SK-MEL-5 (cell line): Measurements from ENCODE around the gene MMP19. TPM values are rescaled to one million over a fixed set of nuclear protein-coding genes. Genes with fewer than 3 reads are reported as not detected.
A peak's percentile ranks its signal among the peaks of the same experiment; 100 is the strongest.
"Not testable (repeated sequence)": the region's sequence is repeated elsewhere in the genome, so short reads cannot be mapped to it uniquely, and the experiment has no call there.

Experiments
- DNase-seq: peaks from one replicate; pipeline ENCODE4 v3.0.0-alpha.2; 2016; ENCODE audit warnings: low read depth, low spot score
- in situ Hi-C: cut with HindIII; loops from 2 replicates; pipeline ENCODE4 v1.10.0; 2016; ENCODE audit warnings: low sequenced_read_pairs, high pct_unique_total_duplicates, low pct_unique_long_range_greater_than_20kb
- total RNA-seq: library from RNA; depleted of rRNA; stranded (reverse); fragments of >200 nt; shearing (Covaris generic); gene quantifications from 2 replicates; pipeline ENCODE4 v1.2.3, GENCODE V29; 2014

MMP19 gene
- total RNA-seq, 1 experiment from 2014 or later = not detected

DNA sequence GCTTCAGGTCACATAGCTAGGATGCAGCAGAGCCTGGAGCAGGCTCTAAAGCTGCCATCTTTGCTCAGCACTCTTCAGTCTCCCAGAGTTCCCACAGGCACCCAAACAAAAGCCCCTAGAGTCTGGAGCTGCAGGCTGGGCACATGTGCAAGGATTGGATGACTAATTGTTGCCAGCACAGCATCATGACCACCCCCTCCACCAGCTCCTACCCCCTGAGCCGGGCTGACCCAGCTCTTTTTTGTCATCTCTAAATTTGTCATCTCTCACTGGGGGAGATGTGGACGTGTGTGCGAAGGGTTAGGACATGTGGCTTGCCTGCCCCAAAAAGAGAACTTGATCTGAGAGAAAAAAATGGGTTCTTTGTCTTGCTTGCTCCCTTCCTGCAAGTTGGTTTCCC is 4.3 kb upstream of the MMP19 start:
- in situ Hi-C loops = no loop called here
- DNase-seq = peak; percentile 39

DNA sequence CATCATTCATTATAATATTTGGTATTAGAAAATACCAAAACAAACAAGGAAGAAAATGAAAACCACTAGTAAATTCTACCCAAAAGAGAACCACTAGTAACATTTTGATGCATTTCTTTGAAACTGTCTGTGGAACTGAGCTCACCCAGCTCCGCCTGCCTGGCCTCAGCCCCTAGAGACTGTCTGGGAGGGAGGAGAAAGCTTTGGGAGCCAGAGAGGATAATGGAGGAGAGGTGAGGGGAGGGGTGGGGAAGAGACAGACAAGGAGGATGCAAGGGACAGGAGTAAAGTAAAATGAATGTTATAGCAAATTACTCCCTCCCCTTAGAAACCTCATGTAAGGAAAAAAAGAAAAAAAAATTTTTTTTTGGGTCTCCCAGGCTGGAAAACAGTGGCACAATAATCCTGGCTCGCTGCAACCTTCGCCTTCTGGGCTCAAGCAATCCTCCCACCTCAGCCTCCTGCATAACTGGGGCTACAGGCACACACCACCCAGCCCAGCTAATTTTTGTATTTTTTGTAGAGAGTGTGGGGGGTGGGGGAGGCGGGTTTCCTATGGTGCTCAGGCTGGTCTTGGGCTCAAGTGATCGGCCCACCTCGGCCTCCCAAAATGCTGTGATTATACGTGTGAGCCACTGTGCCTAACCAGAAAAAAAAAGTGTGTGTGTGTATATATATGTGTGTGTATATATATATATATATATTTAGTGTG is 3.2 kb upstream of the MMP19 start:
- in situ Hi-C loops = no loop called here
- no peak for DNase-seq

DNA sequence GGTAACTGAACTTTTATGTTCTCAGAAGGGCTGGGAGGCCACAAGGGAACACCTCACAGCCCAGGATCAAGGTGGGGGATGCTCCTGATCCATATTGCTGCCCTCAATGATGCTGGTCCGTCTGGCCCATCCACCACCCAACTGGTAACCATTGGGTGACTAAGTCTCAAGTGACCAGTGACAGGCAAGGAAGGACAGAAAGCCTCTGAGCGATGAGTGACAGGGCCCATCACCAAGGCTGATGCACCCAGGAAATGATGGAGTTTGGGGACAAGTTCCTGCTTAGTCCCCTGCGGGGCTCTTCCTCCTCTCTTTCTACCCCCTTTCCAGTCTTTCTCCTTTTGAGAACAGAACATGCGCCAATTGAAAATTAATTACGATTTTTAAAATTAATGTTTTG is 2.6 kb upstream of the MMP19 start:
- in situ Hi-C loops = no loop called here

DNA sequence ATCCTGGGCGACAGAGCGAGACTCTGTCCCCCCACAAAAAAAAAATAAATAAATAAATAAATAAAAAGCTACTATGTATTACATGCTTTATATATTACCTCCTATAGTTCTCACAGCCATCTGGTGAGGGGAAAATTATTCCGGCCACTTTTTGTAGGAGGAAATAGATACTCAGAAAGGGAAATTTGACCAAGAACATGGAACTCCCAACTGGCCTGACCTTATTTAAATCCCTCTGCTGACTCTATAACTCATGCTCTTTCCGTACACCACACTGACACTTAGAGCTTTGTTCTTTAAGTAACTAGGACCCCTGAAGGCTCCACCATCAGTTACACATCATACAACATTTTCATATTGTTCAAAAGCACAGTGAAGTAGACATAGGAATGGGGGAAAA is 2.2 kb upstream of the MMP19 start:
- in situ Hi-C loops = no loop called here
- no peak for DNase-seq

More for the DNA sequence above, 2.6 kb upstream of the MMP19 start:
- no peak for DNase-seq

DNA sequence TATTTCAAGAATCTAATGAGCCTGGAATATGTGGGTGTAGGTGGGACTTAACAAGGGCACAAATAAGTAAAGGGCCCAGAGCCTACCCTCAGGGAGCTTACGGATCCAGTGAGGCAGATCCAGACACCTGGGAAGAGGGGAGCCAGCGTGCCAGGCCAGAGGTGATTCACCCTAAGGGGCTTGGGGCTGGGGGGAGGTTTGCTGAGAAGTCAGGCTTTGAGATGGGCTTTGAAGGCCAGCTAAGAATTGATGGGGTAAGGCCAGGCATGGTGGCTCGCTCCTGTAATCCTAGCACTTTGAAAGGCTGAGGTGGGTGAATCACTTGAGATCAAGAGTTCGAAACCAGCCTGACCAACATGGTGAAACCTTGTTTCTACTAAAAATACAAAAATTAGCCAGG is 695 bp upstream of the MMP19 start:
- DNase-seq = no peak
- in situ Hi-C loops = no loop called here

DNA sequence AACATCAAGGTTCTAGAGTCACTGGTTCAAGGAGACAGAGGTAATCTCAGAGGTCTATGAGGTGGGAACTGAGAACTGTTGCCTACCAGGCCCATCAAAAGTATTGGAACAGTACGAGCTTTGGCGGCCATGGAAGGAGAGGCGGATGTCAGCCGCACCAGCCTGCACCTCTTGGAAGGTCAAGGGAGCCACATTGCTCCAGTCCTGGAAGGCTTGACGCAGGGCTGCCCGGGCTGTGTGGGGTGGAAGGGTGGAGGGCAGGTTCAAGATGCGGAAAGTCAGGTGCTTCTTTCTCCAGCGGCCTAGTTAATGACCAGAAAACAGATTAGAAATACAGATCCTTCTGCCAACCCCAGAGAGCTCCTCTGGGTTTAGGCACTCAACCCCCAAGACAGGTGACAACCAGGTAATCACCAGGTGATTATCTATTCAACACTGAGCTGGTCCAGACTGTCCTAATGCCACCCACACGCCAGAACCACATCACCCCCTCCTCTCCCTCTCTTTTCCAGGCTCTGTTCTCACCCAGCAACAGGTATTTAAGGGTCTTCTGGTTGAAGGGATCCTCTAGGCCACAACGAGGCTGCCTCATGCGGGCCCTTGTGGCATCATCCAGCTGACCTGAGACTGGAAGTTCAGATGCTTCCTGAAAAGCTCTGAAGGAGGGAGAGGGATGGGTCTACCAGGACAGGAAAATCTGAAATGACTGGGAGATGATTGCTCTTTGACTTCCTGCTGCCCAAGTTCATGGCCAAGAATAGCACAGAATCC is 2.0 kb downstream of the MMP19 start:
- in situ Hi-C loops = no loop called here
- DNase-seq = no peak

DNA sequence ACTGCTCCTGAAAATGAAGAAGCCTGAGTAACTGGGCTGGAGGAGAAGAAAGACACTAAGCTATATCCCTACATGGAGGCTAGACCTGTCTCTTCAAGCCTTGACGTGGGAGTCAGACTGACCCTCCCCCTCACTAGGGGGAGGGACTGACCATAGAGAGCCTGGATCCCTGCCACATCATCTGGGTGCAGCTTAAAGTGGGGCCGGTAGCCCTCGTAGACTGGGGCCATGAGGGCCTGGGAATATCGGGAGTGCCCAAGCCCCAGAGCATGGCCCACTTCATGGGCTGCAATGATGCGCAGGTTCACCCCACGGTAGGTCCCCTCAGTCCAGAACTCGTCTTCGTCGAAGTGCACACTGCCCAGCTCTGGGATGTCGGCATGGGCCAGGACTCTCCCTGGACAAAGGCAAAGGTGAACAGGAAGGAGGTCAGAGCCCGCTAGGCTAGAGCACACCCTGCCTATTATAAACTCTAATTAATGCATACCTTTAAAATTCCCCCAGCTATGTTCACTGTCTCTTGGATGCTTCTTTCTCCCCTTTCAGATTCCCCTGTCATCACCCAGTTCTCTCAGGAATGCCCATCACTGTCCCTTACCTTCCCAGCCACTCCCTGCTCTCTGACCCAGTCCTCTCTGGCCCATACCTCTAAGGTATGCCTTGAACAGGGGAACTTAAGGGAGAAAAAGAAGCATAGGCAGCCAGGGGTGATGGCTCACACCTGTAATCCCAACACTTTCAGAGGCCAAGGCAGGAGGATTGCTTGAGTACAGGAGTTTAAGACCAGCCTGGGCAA is 3.2 kb downstream of the MMP19 start:
- no peak for DNase-seq
- in situ Hi-C loops = no loop called here

DNA sequence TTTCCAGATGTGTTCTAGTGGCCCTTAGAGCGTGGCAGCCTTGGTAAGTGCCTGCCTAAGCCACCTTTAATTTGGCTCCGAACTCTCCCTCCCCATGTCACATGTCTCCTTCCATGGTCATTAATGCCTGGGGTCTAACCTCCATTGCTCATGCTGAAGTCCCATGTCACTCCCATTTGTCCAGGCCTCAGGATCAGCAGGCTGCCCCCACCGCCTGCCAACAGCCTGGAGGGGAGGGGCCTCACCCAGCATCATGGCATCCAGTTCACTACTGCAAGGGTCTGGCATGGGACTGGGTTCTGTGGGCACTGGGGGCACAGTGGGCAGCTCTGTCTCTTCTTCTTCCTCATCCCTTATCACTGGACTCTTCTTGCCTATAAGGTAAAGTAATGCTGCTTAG is 4.4 kb downstream of the MMP19 start:
- in situ Hi-C loops = no loop called here
- DNase-seq = no peak

DNA sequence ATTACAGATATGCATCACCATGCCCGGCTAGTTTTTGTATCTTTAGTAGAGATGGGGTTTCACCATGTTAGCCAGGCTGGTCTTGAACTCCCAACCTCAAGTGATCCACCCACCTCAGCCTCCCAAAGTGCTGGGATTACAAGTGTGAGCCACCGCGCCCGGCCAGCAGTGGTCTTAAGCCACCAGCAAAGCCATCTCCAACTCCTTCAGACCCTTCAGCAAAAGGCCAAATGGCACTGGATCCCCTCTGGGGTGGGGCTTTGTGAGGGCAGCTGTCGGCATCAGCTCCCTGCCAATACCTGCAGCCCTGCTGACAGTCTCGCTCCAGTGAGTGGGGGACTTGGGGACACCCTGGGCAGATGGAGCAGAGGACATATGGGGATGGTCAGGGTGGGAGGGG is 8.3 kb downstream of the MMP19 start:
- DNase-seq, in situ Hi-C loops: not testable (repeated sequence)

DNA sequence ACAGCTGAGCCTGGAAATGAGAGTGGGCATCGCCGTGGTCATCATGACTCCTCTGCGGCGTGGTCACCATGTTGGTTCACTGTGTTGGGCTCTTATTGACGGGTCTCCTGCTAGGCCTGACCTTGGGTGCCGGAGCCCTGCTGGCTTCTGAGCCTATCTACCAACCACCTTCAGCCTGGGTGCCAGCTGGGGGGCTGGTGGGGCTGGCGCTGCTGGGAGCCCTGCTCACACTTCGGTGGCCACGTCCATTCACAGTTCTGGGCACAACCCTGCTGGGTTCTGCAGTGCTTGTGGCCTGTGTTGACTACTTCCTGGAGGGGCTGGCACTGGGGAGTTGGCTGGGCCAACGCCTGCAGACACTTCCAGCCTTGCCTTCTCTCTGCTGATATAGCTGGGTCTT is 9.7 kb downstream of the MMP19 start:
- no peak for DNase-seq
- in situ Hi-C loops = no loop called here

DNA sequence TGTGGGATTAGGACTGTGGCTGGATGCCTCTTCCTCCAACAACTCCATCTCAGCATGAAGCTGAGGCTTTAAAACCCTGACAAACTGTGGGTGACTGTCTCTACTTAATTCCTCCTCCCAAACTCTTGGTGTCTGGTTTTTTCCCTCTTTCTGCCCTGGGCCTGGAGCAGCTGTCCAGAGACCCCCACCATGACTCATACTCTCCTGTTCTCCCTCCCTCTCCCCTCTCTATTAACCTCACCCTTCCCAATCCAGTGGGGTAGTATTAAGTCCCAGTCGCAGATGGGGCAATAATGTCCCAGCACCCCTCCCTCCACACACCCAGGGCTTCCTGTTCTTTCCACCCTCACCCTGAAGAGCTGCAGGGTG is 11.3 kb downstream of the MMP19 start:
- in situ Hi-C loops = no loop called here
- DNase-seq = no peak

DNA sequence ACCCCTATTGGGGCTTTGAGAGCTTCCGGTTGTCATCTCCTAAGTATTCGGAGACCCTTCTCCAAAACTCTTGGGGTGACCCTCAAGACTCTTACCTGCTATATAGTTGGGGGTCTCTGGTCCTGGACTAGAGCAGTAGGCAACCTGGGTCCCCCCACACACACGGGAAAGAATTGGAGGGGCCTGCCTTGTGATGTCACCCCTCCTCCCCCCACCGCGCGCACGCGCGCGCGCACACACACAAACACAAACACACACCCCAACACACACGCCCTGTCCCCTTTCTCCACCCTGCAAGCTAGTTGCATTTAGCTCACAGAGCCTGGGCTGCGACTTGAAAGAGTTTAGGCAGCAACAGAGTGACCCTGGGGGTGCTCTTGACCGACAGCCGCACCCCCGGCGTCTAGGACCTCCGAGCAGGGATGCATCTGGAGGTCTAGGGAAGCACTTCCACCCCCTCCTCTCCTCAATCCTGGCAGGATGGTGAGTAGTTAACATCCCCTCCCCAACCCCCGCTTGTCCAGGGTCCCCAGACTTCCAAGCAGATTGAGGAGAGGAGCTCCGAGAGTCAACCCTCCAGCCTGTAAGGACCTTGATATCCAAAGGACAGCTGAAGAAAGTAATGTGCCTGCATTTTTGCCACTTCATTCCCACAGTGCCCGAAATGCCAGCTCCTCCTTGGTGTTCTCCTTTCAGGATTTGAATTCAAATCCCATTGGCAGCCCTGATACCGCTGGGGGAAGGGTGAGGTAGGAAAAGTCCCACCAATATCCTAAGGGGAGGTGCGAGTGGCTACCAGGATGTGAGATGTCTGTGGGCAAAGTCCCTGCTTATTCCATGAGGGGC is 11.9 kb downstream of the MMP19 start:
- in situ Hi-C loops = no loop called here
- DNase-seq = peak; percentile 33

DNA sequence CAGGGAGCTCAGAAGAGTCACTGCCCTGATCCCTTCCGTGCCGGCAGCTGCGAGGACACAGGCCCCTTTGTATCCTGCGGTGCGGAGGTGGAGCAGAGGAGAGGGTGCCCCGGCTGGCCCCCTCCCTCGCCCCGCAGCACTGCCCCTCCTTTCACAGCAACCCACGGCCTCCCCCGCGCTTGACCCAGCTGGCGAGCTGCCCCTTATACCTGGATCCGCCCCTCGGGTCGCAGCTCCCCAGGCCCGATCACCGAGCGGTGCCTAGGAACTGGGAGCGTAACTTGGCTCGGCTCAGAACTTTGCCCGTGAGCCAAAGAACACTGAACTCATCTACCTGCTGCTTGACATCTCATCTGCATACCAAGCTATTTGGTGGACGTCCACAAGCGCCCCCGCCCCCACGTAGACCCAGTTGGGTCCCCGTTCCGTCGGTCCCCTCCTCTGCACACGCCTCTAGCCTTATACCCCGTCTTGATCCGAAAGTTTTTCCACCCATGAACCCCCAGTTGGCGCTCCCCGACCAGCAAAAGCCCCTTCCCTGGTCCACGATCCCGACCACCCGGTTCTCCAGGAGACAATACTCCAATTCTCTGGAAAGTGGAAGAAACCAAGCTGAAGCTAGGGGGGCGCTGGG is 12.7 kb downstream of the MMP19 start:
- DNase-seq = no peak
- in situ Hi-C loops = no loop called here

DNA sequence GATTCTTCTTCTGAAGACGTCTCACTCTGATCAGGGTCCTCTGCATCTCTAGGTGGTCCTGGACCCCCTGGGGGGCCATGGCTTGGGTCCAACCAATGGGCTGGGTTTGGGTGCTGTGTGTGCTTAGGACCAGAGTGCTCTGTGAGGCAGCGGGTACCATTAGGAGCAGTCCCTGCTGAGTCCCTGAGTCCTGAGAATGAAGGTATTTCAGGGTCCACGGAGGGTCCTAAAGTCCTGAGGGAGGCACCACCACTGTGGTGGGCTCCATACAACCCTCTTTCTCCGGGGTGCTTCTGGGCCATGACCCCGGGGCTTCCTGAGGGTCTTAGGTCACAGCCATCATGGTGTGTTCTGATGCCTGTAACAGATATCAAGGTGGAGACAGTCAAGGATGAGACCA is 14.4 kb downstream of the MMP19 start:
- in situ Hi-C loops = no loop called here
- DNase-seq = no peak

DNA sequence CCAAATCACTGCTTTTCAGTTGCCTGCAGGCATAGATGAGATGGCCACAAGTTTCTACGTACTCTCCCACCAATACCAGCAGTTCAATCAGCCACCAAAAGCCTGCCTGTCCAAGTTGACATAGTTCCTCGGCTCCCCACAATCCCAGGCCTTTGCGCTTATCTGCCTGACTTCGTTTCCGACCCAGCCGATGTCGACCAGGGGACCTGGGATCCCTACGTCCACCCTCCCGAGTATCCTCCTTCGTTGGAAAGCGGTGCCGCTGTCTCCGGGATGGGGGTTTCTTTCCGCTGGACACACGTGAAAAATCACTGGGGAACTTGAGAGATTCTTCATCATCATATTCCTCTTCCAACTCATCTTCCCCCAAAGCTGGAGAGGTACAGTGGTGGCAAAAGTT is 14.9 kb downstream of the MMP19 start:
- in situ Hi-C loops = no loop called here

DNA sequence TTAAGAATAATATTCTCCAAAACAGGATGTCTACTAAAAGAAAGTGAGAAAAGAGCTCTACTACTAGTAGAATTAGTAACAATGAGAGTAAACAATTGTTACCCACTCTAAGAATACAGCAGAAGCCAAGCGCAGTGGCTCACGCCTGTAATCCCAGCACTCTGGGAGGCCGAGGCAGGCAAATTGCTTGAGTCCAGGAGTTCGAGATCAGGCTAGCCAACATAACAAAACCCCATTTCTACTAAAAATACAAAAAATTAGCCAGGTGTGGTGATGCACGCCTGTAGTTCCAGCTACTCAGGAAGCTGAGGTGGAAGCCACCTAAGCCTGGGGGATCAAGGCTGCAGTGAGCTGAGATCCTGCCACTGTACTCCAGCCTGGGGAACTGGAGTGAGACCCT is 18.0 kb downstream of the MMP19 start:
- in situ Hi-C loops = no loop called here
- DNase-seq = no peak

More for the DNA sequence above, 14.9 kb downstream of the MMP19 start:
- no peak for DNase-seq

DNA sequence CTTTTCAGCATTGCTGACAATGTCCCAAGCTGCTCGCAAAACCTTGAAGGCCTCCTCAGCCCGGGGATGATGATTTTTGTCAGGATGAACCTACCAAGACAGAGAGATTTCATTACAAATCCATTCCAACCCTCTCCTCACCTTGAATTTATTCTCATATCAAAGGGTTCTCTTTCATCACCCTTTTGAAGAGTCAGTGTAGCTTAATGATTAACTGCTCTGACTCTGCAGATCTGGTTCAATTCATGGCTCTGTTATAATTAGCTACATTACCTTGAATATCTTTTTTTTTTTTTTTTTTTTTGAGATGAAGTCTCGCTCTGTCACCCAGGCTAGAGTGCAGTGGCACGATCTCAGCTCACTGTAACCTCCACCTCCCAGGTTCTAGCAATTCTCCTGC is 19.3 kb downstream of the MMP19 start:
- in situ Hi-C loops = no loop called here
- DNase-seq = no peak
